Measurements from ENCODE around the gene TOE1.
"Not testable (repeated sequence)": the region's sequence is repeated elsewhere in the genome, so short reads cannot be mapped to it uniquely, and the experiment has no call there.

The TOE1 gene

DNA sequence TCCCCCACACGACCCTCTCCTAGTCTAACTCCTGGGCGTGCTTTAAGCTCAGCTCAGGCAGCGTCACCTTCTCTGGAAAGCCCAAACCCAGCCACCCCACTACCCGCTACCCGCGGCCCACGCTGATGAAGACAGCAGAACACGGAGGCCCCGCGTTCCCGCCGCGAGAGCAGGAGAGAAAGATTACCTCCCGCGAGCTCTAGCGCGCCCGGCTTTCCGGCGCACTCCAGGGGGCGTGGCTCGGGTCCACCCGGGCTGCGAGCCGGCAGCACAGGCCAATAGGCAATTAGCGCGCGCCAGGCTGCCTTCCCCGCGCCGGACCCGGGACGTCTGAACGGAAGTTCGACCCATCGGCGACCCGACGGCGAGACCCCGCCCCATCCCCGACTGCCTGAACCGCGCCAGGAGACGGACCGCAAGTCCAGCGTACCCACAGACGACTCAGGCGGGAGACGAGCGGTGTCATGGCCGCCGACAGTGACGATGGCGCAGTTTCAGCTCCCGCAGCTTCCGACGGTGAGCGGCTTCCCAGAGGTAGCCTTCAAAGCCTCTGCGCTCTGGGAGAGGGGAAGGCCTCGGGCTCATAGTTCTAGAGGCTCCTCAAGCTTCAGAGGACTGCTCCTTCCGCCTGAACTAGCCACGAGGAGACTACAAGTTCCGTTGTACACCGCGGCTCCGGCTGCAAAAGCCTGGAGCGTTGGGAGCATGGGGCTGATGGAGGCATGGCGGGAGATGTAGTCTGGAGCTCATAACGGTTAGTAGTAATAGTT is at the start of gene TOE1, which contains the start of gene MUTYH:
Gene TOE1, plus strand, starts transcription at position 382 of the 770 bp plus-strand sequence. Its CDS starts 83 bp downstream, at position 465.
Gene MUTYH, minus strand, starts transcription at position 652 of the 770 bp plus-strand sequence. CDS start 5,935 bp downstream, outside the sequence.
- DNase-seq, result peak; percentile 83 to 85

DNA sequence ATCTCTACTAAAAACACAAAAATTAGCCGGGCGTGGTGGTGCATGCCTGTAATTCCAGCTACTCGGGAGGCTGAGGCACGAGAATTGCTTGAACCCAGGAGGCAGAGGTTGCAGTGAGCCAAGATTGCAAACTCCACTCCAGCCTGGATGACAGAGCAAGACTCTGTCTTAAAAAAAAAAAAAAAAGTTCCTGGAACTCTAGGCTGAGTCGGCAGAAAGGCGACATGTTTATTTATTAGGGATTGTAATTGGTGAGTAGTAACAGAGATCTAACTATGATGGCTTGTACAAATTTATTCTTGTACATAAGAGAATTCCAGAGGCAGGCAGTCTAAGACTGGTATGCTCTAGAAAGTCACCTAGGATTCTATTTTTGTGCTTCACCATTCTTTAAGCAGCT is 49.0 kb upstream of the TOE1 start:
- not testable (repeated sequence) for DNase-seq

- DNase-seq, result no peak
These were observed 48.3 kb upstream of the TOE1 start for GRCh38 chr1:45291716-45292115.

- no peak for DNase-seq
These were observed 42.2 kb upstream of the TOE1 start for GRCh38 chr1:45297666-45298356.

- DNase-seq, result no peak
These were observed 40.7 kb upstream of the TOE1 start for GRCh38 chr1:45299296-45299695.

GRCh38 chr1:45299981-45300668 is 39.8 kb upstream of the TOE1 start:
- peak; percentile 48 to 77 for DNase-seq

- DNase-seq, result no peak
These were observed 39.3 kb upstream of the TOE1 start for GRCh38 chr1:45300669-45300997.

DNA sequence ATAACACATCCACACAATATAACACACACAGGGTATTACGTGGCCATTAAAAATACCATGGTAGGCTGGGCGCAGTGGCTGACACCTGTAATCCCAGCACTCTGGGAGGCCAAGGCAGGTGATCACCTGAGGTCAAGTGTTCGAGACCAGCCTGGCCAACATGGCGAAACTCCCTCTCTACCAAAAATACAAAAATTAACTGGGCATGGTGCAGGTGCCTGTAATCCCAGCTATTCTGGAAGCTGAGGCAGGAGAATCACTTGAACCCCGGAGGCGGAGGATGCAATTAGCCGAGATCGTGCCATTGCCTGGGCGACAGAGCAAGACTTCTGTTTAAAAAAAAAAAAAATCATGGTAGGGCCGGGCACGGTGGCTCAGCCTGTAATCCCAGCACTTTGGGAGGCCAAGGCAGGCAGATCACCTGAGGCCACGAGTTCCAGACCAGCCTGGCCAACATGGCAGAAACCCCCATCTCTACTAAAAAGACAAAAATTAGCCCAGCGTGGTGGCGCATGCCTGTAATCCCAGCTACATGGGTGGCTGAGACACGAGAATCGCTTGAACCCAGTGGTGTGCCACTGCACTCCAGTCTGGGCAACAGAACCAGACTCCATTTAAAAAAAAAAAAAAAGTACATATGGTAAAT is 37.3 kb upstream of the TOE1 start:
- no peak for DNase-seq

GRCh38 chr1:45303520-45304310 is 36.3 kb upstream of the TOE1 start:
- DNase-seq, result peak; percentile 96 to 98

- DNase-seq, result no peak
These were observed 35.5 kb upstream of the TOE1 start for GRCh38 chr1:45304311-45305081.

- DNase-seq, result no peak
These were observed 34.7 kb upstream of the TOE1 start for GRCh38 chr1:45305231-45305630.

DNA sequence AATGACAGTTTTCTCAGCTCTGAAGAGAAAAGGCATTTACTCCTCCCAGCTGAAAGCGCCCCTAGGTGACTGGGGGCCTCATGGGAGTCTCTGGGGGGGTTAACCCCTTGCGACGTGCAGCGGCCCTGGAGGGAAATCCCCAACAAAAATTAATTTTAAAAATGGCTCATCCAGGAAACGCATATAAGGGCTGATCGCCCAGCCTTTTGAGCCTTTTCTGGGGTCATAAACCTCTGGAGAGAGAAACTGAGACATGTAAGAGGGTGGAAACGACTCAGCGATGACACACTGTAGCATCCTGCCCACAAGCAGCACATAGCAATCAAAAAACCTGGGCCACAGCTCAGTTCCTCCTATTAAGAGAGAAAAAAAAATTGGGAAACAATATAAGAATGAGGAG is 33.7 kb upstream of the TOE1 start:
- no peak for DNase-seq

- no peak for DNase-seq
These were observed 33.1 kb upstream of the TOE1 start for GRCh38 chr1:45306905-45307304.

GRCh38 chr1:45314266-45314665 is 25.7 kb upstream of the TOE1 start:
- DNase-seq, result no peak

DNA sequence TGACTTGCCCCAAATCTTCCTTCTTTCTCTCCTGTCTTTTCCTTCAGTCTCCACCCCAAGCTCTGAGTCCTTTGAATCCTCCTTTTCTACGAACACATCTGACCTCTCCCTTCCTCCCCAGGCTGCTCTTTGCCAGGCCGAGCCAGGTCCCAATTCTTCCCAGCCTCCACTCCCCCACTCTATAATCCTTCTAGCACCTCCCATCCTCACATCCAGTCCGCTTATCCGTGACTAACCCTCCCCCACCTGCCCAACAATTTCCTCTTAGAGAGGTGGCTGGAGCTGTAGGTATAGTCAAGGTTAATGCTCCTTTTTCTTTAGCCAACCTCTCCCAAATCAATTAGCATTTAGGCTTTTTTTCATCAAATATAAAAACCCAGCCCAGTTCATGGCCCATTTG is 22.8 kb upstream of the TOE1 start:
- no peak for DNase-seq

- DNase-seq, result no peak
These were observed 20.2 kb upstream of the TOE1 start for GRCh38 chr1:45319761-45320160.

DNA sequence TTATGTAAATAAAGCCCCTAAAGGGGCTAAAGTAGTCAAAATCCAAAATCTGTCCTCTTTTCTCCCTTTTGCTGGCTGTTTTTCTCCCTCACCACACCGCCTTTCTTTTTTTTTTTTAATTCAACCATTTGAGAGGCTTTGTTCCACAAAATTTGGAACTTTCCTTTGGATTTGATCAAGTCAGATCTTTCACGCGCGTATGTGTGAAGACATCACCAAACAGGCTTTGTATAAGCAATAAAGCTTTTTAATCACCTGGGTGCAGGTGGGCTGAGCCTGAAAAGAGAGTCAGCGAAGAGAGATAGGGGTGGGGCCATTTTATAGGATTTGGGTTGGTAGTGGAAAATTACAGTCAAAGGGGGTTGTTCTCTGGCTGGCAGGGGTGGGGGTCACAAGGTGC is 18.5 kb upstream of the TOE1 start:
- DNase-seq, result no peak

GRCh38 chr1:45322486-45323040 is 17.4 kb upstream of the TOE1 start:
- no peak for DNase-seq

GRCh38 chr1:45325851-45326506 is 14.0 kb upstream of the TOE1 start:
- no peak for DNase-seq

Measured in inflammatory macrophage treated with lipopolysaccharide for 1 hour (primary cell).